Spleen (tissue), 7 donors: ENCODE data around the gene GRAP2.

ENCODE experiments used
- CTCF ChIP-seq, 11 experiments: fragments of 200-600 bp in 7 of 11; fragments of 450-650 bp in 4 of 11; sonication (generic) in 4 of 11; IDR thresholded peaks in 8 of 11; conservative IDR thresholded peaks in 3 of 11; 1 replicate in 7 of 11; 2 replicates in 4 of 11; pipeline versions ENCODE4 v1.4.0 to v1.8.0; 2016 to 2021; ENCODE audit warnings: antibody characterized with exemption in 11 of 11, inconsistent platforms in 4 of 11, mild to moderate bottlenecking in 1 of 11
- POLR2AphosphoS5 ChIP-seq, 3 donors: sonication (generic); formaldehyde crosslinking; IDR thresholded peaks; one replicate each; pipeline ENCODE4 v1.5.1; 2017; ENCODE audit warnings: antibody characterized with exemption in 3 of 3
- donor health status: DM: no; HTN: no; CAD: no; lungs with moderate emphysema.
- donor health status: DM: no; HTN: no; CAD: no.
- donor health status: DM: no; HTN: no; CAD: no.

GRCh38 chr22:39913321-39913720 is 12.4 kb downstream of the GRAP2 start:
- TF ChIP-seq CTCF (IDR thresholded peaks at IDR 0.05 in 8 of 11, conservative IDR thresholded peaks at IDR 0.05 in 3 of 11), result no peak
- no peak for TF ChIP-seq POLR2AphosphoS5 (IDR thresholded peaks at IDR 0.05)
